COLO668 (cell line): ENCODE data around the gene RAD50.

ENCODE experiments used
- DNase-seq: peaks from one replicate; lab custom pipeline; 2025; ENCODE audit not compliant: unreplicated experiment; lab: John Stamatoyannopoulos, UW

The RAD50 gene

GRCh38 chr5:132673939-132674630 is 117.3 kb downstream of the RAD50 start, which contains the start of gene IL4:
Gene IL4, plus strand, starts transcription at chr5:132673989. Its CDS starts 62 bp downstream, at chr5:132674051.
- no peak for DNase-seq

DNA sequence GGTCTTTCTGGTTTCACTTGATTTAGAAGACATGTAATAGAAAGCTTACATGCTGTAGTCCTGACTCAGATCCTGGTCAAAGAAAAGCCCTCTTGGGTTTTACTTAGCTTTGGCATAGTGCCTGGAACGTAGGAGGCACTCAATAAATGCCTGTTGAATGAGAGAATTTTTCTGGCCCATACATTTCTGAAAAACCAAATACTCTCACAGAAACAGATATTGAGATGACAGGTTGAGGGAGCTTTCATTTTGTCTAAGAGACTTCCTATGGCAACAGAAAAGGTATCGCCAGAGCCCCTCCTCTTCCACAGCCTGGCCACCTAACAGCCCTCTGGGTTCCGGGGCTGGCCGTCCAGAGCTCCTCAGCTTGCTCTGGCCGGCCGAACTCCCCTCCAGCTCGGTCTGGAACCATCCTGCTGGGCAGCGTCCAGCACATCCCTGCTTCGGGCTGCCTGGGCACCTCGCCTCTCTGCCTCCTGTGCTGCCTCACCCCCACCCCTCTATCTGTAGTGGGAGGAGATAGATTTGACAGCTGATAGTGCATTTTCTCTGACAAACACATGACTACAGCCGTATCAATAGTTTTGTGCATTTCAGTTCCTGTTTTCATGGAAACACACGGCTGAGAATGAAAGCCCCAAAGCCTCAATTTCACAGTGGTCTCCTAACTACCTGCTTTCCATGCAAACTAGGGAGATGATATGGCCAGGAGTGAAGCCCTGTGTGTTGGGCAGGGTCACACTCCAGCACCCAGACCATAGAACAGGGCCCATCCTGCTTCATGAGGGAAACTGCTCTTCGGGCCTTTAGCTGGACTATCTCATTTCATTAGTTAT is 118.1 kb downstream of the RAD50 start:
- no peak for DNase-seq

DNA sequence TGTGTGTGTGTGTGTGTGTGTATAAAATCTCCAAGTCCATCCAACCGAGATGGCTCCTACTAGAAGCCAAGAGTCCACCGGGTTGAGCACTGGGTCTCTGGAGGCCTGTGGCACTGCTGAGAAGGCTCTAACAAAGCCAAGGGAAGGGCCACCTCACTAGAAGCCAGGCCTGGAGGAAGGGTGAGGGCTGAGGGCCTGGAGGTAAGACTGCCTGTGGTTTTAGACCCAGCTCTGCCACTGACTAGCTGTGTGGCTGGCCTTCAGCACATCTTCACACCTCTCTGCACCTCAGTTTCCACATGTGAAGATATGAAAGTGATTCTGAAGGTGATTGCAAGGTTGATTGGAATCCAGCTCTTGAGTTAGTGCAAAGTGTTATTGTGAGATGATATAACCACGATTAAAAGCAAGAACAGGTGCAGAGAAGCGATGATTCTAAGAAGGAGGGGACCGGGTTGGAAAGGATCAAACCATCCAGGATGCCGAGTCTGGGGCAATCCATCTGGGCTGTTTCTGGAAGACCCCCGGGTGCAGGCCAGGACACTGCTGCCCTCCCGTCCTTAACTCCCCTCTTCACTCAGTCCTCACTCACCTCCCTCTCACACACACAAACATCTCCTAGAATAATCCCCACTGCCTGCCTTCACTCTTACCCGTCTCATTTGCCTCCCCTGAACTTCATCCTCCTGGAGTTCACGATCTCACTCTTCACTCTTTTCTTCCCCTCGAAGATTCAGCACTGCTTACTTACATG is 119.3 kb downstream of the RAD50 start:
- no peak for DNase-seq

- no peak for DNase-seq
Measured at GRCh38 chr5:132677191-132677590, 120.4 kb downstream of the RAD50 start.

DNA sequence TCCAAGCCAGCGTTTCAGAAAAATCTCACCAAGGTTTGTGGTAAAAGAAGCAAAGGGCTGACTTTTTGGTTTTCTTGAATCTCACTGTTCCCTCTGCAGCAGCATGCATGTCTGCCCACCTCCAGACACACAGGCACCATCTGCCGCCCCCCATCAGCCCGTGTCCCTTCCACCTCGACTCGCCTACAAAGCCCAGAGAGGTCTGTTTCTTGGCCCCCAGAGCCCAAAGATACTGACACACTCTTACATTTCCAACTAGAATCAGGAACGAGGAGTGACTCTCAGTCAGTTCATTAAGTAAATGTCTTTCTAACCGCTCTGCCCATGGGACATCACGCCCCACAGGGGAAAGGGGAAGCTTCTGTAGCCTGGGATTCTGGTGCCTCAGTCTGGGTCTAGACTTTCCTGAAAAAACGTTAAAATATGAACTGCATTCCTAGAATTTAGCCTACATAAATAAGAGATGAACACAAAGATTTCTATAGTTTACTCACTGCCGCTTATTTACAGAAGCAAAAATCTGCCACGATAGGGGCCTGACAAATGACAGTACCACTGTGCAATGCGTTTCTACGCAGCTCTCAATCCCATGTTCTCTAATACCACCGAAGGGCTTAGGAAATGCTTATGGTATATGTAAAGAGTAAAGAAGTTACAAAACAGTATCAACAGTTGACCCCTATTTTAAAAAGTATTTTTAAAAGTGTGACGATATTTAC is 121.1 kb downstream of the RAD50 start:
- DNase-seq = no peak

DNA sequence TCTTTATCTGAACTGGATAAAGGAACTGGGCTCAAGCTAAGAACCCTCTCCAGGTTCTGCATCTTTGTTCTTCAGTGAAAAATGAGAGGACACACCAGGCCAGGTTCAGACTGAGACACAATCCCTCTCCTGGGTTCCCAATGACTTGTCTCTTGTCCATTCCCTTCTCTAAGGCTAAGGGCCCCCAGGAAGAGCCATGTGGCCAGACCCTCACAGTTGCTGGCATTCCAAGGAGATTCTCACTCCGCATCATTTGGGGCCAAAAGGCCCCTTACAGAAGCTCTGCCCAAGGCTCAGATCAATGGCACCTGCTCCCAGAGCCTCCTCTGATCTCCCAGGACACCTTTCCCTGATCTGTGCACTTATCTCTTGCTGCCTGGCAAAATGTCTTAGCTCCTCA is 122.0 kb downstream of the RAD50 start:
- DNase-seq = no peak

- no peak for DNase-seq
Measured at GRCh38 chr5:132679166-132679565, 122.4 kb downstream of the RAD50 start.

DNA sequence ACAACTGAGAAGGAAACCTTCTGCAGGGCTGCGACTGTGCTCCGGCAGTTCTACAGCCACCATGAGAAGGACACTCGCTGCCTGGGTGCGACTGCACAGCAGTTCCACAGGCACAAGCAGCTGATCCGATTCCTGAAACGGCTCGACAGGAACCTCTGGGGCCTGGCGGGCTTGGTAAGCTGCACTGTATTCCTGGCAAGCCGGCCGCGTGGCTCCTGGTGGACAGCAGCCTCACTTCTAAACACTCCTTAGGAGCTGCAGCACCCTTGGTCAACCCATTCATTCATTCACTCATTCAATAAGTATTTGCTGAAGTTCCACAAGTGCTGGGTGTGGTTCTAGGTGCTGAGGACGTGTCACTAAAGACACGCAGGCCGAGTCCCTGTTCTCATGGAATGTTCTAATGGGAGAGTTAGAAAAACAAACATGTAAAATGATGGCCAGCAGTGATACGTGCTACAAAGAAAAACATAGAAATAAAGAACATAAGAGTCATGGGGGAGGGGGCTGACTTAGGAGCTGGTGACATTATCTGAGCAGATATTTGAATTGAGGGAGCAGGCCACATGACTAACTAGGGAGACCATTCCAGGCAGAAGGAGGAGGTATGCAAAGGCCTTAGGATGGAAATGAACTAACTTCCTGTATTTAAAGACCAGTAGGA is 123.1 kb downstream of the RAD50 start:
- no peak for DNase-seq

- DNase-seq = no peak
Measured at GRCh38 chr5:132680780-132681475, 124.2 kb downstream of the RAD50 start.

GRCh38 chr5:132681476-132681831 is 124.7 kb downstream of the RAD50 start:
- no peak for DNase-seq

DNA sequence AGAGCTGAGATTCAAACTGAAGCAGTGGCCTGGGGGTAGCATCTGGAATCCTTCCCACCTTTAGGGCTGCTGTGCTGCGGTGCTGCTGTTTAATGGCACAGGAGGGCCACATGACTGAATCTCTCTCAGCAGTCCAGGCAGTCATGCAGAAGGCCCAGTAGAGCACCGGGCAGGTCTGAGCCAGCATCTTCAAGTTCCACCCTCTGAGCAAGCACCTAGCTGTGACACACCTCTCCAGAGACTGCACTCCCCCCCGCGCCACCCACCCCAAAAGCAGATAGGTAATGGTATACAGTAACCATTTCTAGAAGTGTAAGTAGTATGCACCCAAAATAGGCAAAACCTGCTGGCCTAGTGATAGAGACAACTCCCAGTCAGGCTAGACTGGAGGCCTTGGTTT is 125.2 kb downstream of the RAD50 start:
- no peak for DNase-seq

DNA sequence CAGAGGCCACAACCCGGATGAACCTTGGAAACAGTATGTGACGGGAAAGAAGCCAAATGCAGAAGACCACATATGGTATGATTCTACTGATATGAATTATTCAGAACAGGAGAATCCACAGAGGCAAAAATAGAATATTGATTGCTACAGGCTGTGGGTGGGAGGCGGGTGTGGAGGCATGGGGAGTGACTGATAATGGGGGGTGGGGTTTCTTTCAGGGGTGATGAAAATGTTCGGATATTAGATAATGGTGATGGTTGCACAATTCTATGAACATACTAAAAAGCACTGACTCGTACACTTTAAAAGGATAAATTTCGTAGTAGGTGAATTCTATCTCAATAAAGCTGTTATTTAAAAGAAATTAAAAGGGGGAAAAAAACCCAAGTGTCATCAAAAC is 127.7 kb downstream of the RAD50 start:
- no peak for DNase-seq

DNA sequence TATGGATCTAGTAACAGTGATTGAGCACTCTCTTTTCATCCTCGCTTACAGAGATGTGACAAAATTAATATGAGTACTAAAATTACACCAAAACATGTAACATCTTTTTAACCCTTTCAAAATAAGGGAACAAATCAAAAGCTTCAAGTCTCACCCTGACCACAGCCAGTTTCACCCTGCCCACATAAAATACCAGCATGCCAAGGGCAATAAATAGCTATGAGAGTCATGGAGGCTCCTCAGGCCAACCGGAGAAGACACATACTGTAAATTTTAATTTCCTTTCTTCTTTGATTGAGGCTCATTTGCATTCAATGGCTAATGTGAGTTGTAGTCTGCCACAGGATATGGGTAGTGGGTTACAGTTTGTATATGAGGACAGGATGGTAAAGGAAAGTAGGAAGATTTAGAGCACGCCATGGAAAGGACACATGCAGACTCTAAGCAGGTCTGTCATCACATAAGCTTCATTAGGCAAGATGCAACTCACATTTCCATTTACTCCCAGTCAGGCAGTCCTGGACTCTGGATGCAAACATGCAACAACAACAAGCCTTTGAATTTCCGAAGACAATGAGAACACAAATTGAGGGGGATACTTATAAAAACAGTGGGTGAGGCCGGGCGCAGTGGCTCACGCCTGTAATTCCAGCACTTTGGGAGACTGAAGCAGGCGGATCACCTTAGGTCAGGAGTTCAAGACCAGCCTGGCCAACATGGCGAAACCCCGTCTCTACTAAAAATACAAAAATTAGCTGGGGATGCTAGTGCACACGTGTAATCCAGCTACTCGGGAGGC is 128.3 kb downstream of the RAD50 start:
- no peak for DNase-seq

DNA sequence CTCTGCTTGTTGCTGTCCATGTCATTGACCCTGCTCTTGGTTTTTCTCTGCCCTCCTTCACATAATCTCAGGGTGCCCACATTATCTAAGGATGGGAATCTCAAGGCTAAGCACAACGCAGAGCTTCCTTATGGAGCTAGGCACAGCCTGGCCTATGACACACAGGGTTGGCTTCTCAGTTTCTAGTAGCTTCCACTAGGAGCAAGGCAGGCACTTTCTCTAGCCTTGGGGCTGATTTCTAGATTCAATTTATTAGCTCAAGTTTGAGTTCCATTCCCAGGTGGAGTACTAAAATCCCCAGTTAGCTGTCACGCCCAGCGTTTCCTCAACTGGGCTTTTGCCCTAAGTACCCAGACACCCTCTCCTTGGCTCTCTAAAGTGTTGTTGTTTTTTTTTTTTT is 129.4 kb downstream of the RAD50 start:
- no peak for DNase-seq

- no peak for DNase-seq
Measured at GRCh38 chr5:132687995-132688394, 131.2 kb downstream of the RAD50 start.

DNA sequence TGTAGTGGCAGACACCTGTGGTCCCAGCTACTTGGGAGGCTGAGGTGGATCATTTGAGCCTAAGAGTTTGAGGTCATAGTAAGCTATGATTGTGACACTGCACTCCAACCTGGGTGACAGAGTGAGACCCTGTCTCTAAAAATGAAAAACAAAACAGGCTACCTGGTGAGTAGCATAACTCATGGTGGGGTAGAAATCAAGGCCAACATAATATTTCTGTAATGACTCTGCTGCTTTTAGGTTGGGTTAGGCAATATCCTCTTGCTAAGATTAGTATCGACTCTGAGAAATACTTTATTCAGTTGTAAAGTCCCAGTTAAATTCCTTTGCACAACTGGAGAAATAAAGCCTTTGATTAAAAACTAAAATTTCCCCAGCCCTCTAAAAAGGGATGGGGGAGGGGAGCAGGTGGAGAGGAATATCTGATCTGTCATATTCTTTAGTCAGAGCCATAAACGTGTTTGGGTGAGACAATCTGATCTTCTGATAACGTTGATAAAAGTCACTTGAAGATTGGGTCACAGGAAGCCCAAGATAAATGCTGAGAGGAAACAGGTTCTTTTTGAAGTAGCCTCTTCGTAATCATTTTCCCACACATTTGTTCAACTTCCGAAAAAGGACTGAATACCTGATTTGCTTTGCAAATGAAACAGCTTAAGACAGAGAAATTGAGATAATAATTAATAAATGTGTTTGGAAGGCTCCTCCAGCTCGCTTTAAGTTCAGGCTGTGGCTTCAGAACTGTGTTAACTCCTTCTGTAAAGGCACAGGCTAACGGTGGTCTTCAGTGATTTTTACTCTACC is 132.0 kb downstream of the RAD50 start:
- no peak for DNase-seq

DNA sequence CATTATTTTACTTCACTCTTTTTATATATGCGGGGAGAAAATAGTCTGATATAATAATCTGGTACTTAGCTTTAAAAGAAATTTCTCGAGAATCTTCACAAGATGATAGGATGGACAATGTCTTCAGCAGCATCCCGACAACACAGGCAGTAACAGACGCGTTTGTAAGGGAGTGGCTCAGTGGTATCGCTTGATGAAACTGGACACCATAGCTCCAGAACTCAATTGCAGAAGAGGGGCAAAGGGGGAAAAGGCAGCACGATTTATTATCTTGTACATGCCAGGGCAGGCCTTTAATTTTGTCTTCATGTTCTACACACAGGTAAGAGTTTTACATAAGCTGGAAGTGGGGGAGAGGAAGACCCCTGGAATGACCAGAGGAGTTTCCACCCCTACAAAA is 132.7 kb downstream of the RAD50 start:
- no peak for DNase-seq

DNA sequence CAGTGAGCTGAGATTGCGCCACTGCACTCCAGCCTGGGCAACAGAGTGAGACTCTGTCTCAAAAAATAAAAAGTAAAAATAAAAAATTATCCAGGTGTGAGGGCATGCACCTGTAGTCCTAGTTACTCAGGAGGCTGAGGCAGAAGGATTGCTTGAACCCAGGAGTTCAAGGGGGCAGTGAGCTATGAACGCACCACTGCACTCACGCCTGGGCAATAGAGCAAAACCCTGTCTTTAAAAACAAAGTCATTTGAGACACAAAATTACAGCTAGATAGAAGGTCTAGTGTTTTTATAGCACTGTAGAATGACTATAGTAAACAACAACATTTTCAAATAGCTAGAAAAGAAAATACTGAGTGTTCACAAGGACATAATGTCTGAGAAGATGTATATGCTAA is 133.4 kb downstream of the RAD50 start:
- no peak for DNase-seq
